Measurements from ENCODE around the gene RNF208. TPM values are rescaled to one million over a fixed set of nuclear protein-coding genes. Genes with fewer than 3 reads are reported as not detected.
A peak's percentile ranks its signal among the peaks of the same experiment; 100 is the strongest.

The RNF208 gene
- polyA plus RNA-seq, 1 donor (not counting 4 experiments of a cell fraction or from before 2014, with no cell fraction given) = not detected

DNA sequence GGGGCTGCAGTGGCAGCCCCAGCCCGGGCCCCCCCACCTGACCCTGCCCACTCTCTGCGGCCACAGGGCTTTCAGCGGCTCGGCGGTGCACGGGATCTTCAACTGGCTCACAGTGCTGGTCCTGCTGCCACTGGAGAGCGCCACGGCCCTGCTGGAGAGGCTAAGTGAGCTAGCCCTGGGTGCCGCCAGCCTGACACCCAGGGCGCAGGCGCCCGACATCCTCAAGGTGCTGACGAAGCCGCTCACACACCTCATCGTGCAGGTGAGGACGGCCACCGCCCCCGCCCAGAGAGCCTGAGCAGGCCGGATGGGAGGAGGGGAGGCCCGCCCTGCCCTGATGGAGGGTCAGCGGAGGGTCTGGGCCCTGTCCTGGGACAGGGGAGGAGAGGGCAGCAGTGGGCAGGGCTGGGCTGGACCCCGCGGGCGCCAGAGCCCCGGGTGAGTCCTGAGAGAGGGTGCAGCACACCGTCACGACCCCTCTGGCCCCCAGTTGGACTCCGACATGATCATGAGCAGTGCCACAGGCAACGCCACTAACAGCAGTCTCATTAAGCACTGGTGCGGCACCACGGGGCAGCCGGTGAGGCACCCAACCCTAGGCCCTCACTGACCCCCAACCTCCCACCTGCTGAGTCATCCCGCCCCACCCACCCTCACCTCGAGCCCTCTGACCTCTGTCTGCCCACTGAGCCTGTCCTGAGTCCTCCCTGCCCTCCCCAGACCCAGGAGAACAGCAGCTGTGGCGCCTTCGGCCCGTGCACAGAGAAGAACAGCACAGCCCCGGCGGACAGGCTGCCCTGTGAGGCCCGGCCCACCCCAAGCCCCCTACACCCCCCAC, 11.3 kb upstream of the RNF208 start:
- Histone ChIP-seq H3K27me3 (ENCODE audit: control insufficient read depth, extremely low read depth, insufficient read depth, low read length) (peaks cover 15% of the 10 kb centered on the region), H3K9me1 (ENCODE audit: control insufficient read depth, extremely low read depth, insufficient read depth, low read length) (no peaks in the 10 kb centered on the region), H3K9me3 (ENCODE audit: control insufficient read depth, low read depth, low read length) (no peaks in the 10 kb centered on the region), H3K79me2 (ENCODE audit: control insufficient read depth, insufficient read depth, low read length) (no peaks in the 10 kb centered on the region), H3K4me1 (ENCODE audit: control insufficient read depth, extremely low read depth, insufficient read depth, low read length) (no peaks in the 10 kb centered on the region), H3K36me3 (ENCODE audit: control insufficient read depth in 2 of 2, extremely low read depth in 1 of 2, insufficient read depth in 2 of 2, low read length in 2 of 2) (peaks cover 0 to 2% of the 10 kb centered on the region in 2 experiments), H3K27ac (ENCODE audit: control insufficient read depth, insufficient read depth, low read length) (no peak overlapping the region), H3K4me3 (ENCODE audit: control insufficient read depth in 2 of 3, extremely low read depth in 1 of 3, insufficient read depth in 2 of 3, low read depth in 1 of 3, low read length in 3 of 3) (no peak overlapping the region), H3K4me2 (ENCODE audit: control insufficient read depth, extremely low read depth, insufficient read depth, low read depth, low read length) (no peak overlapping the region), H3K9ac (ENCODE audit: control insufficient read depth, extremely low read depth, insufficient read depth, low read length) (no peak overlapping the region), H2AFZ (ENCODE audit: control insufficient read depth, low read length) (no peak overlapping the region), H4K20me1 (ENCODE audit: control insufficient read depth, extremely low read depth, insufficient read depth, low read length) (no peaks in the 10 kb centered on the region)
- no peak for DNase-seq (ENCODE audit: low read depth, low spot score)
- TF ChIP-seq EZH2 (IDR thresholded peaks at IDR 0.05; ENCODE audit: low read length) = no peak
- TF ChIP-seq, protein P1, sequence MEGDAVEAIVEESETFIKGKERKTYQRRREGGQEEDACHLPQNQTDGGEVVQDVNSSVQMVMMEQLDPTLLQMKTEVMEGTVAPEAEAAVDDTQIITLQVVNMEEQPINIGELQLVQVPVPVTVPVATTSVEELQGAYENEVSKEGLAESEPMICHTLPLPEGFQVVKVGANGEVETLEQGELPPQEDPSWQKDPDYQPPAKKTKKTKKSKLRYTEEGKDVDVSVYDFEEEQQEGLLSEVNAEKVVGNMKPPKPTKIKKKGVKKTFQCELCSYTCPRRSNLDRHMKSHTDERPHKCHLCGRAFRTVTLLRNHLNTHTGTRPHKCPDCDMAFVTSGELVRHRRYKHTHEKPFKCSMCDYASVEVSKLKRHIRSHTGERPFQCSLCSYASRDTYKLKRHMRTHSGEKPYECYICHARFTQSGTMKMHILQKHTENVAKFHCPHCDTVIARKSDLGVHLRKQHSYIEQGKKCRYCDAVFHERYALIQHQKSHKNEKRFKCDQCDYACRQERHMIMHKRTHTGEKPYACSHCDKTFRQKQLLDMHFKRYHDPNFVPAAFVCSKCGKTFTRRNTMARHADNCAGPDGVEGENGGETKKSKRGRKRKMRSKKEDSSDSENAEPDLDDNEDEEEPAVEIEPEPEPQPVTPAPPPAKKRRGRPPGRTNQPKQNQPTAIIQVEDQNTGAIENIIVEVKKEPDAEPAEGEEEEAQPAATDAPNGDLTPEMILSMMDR (optimal IDR thresholded peaks at IDR 0.05 in 1 of 3, IDR thresholded peaks at IDR 0.05 in 1 of 3, conservative IDR thresholded peaks at IDR 0.05 in 1 of 3; ENCODE audit: extremely low read depth in 1 of 3, insufficient read depth in 2 of 3, low read length in 3 of 3) = peak in 1 of 3 experiments; percentile 17
- FAIRE-seq = no peak
- dilution Hi-C loops (cut with MboI; ENCODE audit: extremely low pct_ligation_motif_present, low sequenced_read_pairs) = no loop called here

DNA sequence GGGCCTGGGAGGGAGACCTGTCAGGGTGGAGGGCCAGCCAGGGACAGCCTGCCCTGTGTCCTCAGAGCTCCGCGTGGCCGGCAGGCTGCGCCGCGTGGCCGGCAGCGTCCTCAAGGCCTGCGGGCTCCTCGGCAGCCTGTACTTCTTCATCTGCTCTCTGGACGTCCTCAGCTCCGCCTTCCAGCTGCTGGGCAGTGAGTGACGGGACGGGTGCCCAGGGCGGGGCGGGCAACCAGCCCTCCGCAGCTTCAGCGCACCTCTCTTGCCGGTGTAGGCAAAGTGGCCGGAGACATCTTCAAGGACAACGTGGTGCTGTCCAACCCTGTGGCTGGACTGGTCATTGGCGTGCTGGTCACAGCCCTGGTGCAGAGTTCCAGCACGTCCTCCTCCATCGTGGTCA, 10.5 kb upstream of the RNF208 start:
- peaks cover 2% of the 10 kb centered on the region for H3K4me1 ChIP-seq (ENCODE audit: control insufficient read depth, extremely low read depth, insufficient read depth, low read length)
- dilution Hi-C loops (cut with MboI; ENCODE audit: extremely low pct_ligation_motif_present, low sequenced_read_pairs) = no loop called here
- H3K9me1 ChIP-seq (ENCODE audit: control insufficient read depth, extremely low read depth, insufficient read depth, low read length) = no peaks in the 10 kb centered on the region
- H3K27me3 ChIP-seq (ENCODE audit: control insufficient read depth, extremely low read depth, insufficient read depth, low read length) = peaks cover 15% of the 10 kb centered on the region
- TF ChIP-seq, protein P1 (optimal IDR thresholded peaks at IDR 0.05 in 1 of 3, IDR thresholded peaks at IDR 0.05 in 1 of 3, conservative IDR thresholded peaks at IDR 0.05 in 1 of 3; ENCODE audit: extremely low read depth in 1 of 3, insufficient read depth in 2 of 3, low read length in 3 of 3) = no peak
- peak; percentile 8 for TF ChIP-seq EZH2 (IDR thresholded peaks at IDR 0.05; ENCODE audit: low read length)
- no peaks in the 10 kb centered on the region for H3K79me2 ChIP-seq (ENCODE audit: control insufficient read depth, insufficient read depth, low read length)
- H4K20me1 ChIP-seq (ENCODE audit: control insufficient read depth, extremely low read depth, insufficient read depth, low read length) = no peaks in the 10 kb centered on the region
- H3K9ac ChIP-seq (ENCODE audit: control insufficient read depth, extremely low read depth, insufficient read depth, low read length) = no peak overlapping the region
- H3K27ac ChIP-seq (ENCODE audit: control insufficient read depth, insufficient read depth, low read length) = no peak overlapping the region
- DNase-seq (ENCODE audit: low read depth, low spot score) (no peak), FAIRE-seq (no peak)
- H3K4me3 ChIP-seq (ENCODE audit: control insufficient read depth in 2 of 3, extremely low read depth in 1 of 3, insufficient read depth in 2 of 3, low read depth in 1 of 3, low read length in 3 of 3) = no peak overlapping the region
- no peak overlapping the region for H2AFZ ChIP-seq (ENCODE audit: control insufficient read depth, low read length)
- H3K36me3 ChIP-seq (ENCODE audit: control insufficient read depth in 2 of 2, extremely low read depth in 1 of 2, insufficient read depth in 2 of 2, low read length in 2 of 2) = no peaks in the 10 kb centered on the region
- H3K4me2 ChIP-seq (ENCODE audit: control insufficient read depth, extremely low read depth, insufficient read depth, low read depth, low read length) = no peak overlapping the region
- no peaks in the 10 kb centered on the region for H3K9me3 ChIP-seq (ENCODE audit: control insufficient read depth, low read depth, low read length)
